ENCODE data around the gene KIF9.
"Not testable (repeated sequence)": the region's sequence is repeated elsewhere in the genome, so short reads cannot be mapped to it uniquely, and the experiment has no call there.

The KIF9 gene

GRCh38 chr3:47282424-47283192 lies at the start of gene KIF9, which contains the start of gene KLHL18:
TSS of gene KIF9 (minus strand) at chr3:47282799. CDS start at chr3:47277374, 5,425 bp downstream.
TSS of gene KLHL18 (plus strand) at chr3:47282944. CDS start at chr3:47282966, 22 bp downstream.
- peak; percentile 93 for DNase-seq

- peak; percentile 24 for DNase-seq
Observed at GRCh38 chr3:47324278-47324865, 41.8 kb upstream of the KIF9 start.

GRCh38 chr3:47323431-47324277 lies 41.1 kb upstream of the KIF9 start:
- DNase-seq = no peak

- no peak for DNase-seq
Observed at GRCh38 chr3:47319956-47320355, 37.4 kb upstream of the KIF9 start.

- no peak for DNase-seq
Observed at GRCh38 chr3:47318916-47319315, 36.3 kb upstream of the KIF9 start.

- DNase-seq = not testable (repeated sequence)
Observed at GRCh38 chr3:47316151-47316550, 33.6 kb upstream of the KIF9 start.

- no peak for DNase-seq
Observed at GRCh38 chr3:47315069-47315647, 32.6 kb upstream of the KIF9 start.

GRCh38 chr3:47314056-47314764 lies 31.6 kb upstream of the KIF9 start:
- DNase-seq = no peak

- no peak for DNase-seq
Observed at GRCh38 chr3:47313341-47314055, 30.9 kb upstream of the KIF9 start.

GRCh38 chr3:47310391-47310790 lies 27.8 kb upstream of the KIF9 start:
- DNase-seq = no peak

GRCh38 chr3:47309231-47309630 lies 26.6 kb upstream of the KIF9 start:
- DNase-seq = not testable (repeated sequence)

GRCh38 chr3:47306022-47306421 lies 23.4 kb upstream of the KIF9 start:
- no peak for DNase-seq

- no peak for DNase-seq
Observed at GRCh38 chr3:47301456-47301855, 18.9 kb upstream of the KIF9 start.

GRCh38 chr3:47299381-47300318 lies 17.1 kb upstream of the KIF9 start:
- DNase-seq = no peak

GRCh38 chr3:47298439-47298838 lies 15.8 kb upstream of the KIF9 start:
- DNase-seq = no peak

- DNase-seq = no peak
Observed at GRCh38 chr3:47296562-47297302, 14.1 kb upstream of the KIF9 start.

- DNase-seq = no peak
Observed at GRCh38 chr3:47295976-47296375, 13.4 kb upstream of the KIF9 start.

- DNase-seq = no peak
Observed at GRCh38 chr3:47295322-47295721, 12.7 kb upstream of the KIF9 start.

- DNase-seq = no peak
Observed at GRCh38 chr3:47294392-47294791, 11.8 kb upstream of the KIF9 start.

- no peak for DNase-seq
Observed at GRCh38 chr3:47293822-47294221, 11.2 kb upstream of the KIF9 start.

Measured in NCI-H526 treated with DMSO at 0.1 percent for 48 hours (cell line).